GM18858 (cell line): ENCODE measurements around the gene OPN5.
"Not testable (repeated sequence)": the region's sequence is repeated elsewhere in the genome, so short reads cannot be mapped to it uniquely, and the experiment has no call there.

ENCODE experiments used
- ATAC-seq: cut with Tn5 transposase; IDR thresholded peaks from one replicate; pipeline ENCODE4 v1.9.1; 2021; ENCODE audit not compliant: unreplicated experiment

Gene OPN5

GRCh38 chr6:47781732-47782131, at the start of gene OPN5:
Gene OPN5, plus strand, starts transcription at chr6:47782032. Its CDS starts 35 bp downstream, at chr6:47782067.
- no peak for ATAC-seq

GRCh38 chr6:47733879-47734558, 47.8 kb upstream of the OPN5 start:
- peak; percentile 71 for ATAC-seq

DNA sequence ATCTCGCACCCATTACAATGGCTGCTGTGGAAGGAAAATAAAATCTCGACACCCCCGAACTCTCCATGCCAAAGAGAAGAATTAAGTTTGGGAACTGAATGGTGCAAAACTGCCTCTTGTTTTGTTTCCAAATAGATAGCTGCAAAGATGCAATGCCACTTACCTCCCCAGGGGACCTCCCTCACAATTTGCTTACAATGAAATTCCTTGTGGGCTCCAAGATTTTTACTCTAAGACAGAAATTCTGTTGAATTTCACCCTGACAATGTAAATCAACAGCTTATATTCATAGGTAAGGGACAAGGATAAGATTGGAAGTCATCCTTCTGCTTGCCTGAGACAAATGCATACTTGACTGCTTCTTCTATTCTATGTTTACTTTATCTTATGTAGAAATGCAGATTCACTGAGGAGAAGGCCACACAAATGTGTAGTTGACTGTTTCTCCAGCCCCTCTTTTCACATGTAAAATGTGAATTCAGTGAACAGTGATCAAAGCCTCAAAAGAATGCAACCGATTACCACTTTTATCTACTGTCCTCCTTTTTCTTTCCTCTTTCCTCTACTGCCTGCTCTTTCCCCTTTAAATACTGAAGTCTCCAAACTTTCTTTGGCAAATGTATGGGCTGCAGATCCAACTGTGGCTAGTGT, 46.9 kb upstream of the OPN5 start:
- no peak for ATAC-seq

- ATAC-seq: no peak
These were observed 45.6 kb upstream of the OPN5 start for GRCh38 chr6:47736083-47736700.

- no peak for ATAC-seq
These were observed 44.4 kb upstream of the OPN5 start for GRCh38 chr6:47737406-47737805.

- ATAC-seq: no peak
These were observed 41.1 kb upstream of the OPN5 start for GRCh38 chr6:47740714-47741113.

- peak; percentile 70 for ATAC-seq
These were observed 40.0 kb upstream of the OPN5 start for GRCh38 chr6:47741807-47742206.

DNA sequence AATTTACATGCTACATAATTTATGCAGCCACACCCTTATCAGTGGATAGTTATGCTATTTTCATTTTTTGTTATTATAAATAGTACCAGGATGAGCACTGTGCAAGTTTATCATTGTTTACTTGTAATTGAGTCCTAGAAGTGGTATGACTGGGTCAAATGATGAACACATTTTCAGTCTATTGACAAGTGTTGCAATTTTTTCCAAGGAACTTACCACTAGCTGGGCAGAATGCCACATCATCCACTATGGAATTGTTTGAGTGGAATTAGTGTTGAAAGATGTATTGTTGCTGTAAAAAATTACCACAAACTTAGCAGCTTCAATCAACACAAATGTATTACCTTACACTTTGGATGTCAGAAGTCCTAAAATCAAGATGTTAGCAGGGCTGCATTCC, 38.1 kb upstream of the OPN5 start:
- ATAC-seq: no peak

DNA sequence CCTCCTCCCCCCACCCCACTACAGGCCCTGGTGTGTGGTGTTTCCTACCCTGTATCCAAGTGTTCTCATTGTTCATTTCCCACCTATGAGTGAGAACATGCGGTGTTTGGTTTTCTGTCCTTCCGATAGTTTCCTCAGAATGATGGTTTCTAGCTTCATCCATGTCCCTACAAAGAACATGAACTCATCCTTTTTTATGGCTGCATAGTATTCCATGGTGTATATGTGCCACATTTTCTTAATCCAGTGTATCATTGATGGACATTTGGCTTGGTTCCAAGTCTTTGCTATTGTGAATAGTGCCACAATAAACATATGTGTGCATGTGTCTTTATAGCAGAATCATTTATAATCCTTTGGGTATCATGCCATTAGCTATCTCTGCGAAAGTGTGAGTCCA, 36.6 kb upstream of the OPN5 start:
- not testable (repeated sequence) for ATAC-seq

GRCh38 chr6:47749757-47750156, 32.1 kb upstream of the OPN5 start:
- ATAC-seq: no peak

DNA sequence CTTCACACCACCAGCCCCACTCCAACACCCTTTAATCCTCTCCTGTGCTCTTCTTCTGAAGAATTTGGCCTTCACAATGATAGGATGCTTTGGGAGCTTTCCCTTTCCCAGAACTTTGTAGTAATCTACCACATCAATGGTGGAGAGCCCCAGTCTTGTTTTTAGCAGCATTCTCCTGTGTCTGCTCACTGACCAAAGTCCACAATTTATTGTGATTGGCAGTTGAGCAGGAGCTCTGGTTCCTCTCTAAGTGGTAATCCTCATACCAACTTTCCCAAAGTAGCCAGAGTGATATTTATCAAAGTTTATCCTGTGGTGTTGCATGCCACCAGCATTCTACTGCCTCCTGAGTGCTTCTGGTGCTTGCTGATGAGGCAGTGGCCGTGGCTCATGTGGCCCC, 29.0 kb upstream of the OPN5 start:
- ATAC-seq: no peak

GRCh38 chr6:47759364-47759763, 22.5 kb upstream of the OPN5 start:
- no peak for ATAC-seq

DNA sequence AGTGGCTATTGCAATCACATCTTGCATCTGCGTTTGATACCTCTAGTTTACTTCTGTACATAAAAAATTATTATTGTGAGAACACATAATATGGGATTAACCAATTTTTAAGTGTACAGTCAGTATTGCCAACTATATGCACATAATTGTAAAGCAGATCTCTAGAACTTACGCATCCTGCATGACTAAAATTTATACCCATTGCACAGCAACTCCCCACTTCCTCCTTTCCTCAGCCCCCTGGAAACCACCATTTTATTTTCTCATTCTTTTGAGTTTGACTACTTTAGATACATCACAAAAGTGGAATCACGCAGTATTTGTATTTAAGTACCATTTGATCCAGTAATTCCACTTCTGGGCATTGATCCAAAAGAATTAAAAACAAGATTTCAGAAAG, 19.3 kb upstream of the OPN5 start:
- ATAC-seq: peak; percentile 68

DNA sequence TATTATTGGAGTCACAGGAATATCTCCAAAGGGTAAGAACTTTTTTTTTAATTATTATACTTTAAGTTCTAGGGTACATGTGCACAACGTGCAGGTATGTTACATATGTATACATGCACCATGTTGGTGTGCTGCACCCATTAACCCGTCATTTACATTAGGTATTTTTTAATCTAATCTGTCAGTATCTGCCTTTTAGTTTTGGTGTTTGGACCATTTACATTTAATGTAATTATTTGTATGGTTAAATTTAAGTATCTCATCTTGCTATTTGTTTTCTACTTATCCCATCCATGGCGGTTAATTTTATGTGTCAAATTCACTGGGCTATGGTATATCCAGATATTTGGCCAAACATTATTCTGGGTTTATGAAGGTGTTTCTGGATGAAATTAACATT, 15.4 kb upstream of the OPN5 start:
- no peak for ATAC-seq

DNA sequence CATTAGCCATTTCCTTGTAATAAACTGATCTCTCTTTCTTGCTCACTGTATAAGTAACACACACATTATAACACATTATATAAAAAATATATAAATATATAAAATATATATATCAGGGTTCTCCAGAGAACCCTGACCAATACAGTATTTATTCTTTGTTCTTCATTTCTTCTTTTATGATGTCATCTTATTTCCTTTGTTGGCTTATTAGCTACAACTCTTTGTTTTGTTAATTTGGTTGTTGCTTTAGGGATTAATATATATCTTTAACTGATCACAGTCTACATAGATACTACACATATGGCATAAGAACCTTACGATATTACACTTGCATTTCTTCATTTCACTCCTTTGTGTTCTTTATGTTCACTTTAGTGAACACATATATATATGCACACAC, 14.7 kb upstream of the OPN5 start:
- ATAC-seq: no peak

GRCh38 chr6:47769982-47770381, 11.8 kb upstream of the OPN5 start:
- no peak for ATAC-seq

DNA sequence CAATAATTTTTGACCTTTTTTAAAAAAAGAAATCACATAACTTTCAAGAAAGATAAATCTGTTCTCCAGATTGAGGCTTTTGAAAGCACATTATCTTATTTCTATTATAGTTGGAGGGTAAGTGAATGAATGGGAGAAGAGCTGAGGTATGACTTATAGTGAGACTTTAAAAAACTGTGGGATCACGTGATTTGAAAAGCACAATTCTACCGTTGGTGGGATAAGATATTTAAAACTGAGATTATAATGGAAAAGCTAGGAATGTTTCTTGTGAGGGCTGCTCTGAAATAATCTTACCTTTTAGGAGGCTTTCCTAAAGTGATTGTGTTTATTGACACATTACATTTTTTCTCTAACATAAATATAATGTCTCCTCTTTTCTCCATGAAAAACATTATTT, 9.5 kb upstream of the OPN5 start:
- no peak for ATAC-seq

- ATAC-seq: no peak
These were observed 8.8 kb upstream of the OPN5 start for GRCh38 chr6:47773005-47773404.

- peak; percentile 93 for ATAC-seq
These were observed 1.1 kb upstream of the OPN5 start for GRCh38 chr6:47780510-47781356.

DNA sequence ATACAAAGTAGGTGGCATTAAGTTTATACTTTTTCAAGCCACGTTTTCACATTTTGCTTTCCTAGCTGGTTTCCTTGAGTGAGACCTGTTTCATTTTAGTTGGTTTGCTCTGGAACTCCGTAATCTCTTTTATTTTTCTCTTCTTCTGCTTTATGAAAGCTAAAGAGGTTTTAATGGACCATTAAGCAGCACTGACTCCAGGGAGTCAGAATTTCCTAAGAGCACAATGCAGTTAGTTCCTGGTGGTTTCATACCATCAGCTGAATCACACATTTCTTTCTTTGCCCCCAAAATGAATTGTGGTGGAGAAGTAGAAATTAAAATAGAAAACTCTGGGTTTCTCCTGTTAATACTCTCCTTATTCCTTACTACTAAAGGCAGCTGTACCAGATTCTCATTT, 3.4 kb downstream of the OPN5 start:
- ATAC-seq: no peak
